Brain microvascular endothelial cell (primary cell): ENCODE data around the gene DCST2.

Experiments used
- DNase-seq: peaks from one replicate; pipeline ENCODE4 v3.0.0-alpha.2; 2020
- H3K27ac ChIP-seq: fragments of 250-450 bp; sonication (Bioruptor Pico); 2 replicates; pipeline ENCODE4 v1.5.1; 2020; ENCODE audit warnings: mild to moderate bottlenecking, moderate library complexity
- H3K27me3 ChIP-seq: fragments of 250-450 bp; sonication (Bioruptor Pico); replicated peaks from 2 replicates; pipeline ENCODE4 v1.5.1; 2020; ENCODE audit warnings: mild to moderate bottlenecking
- H3K36me3 ChIP-seq: fragments of 250-450 bp; sonication (Bioruptor Pico); replicated peaks from 2 replicates; pipeline ENCODE4 v1.5.1; 2020; ENCODE audit warnings: mild to moderate bottlenecking
- H3K4me3 ChIP-seq: 2 replicates; pipeline ENCODE4 v1.5.1; 2011; ENCODE audit warnings: low read depth, mild to moderate bottlenecking, control low read depth, low read length, moderate library complexity
- in situ Hi-C: cut with HindIII; loops from 2 replicates; pipeline ENCODE4 v1.10.0; 2017; ENCODE audit warnings: low sequenced_read_pairs, low pct_ligation_motif_present
- TF ChIP-seq, protein P1 (sequence below): IDR thresholded peaks from 2 replicates; pipeline ENCODE4 v1.5.1; 2011; ENCODE audit warnings: low read depth, mild to moderate bottlenecking, moderate library complexity, low read length, control low read depth, inconsistent platforms; ENCODE audit errors: missing control alignments

DCST2 gene

DNA sequence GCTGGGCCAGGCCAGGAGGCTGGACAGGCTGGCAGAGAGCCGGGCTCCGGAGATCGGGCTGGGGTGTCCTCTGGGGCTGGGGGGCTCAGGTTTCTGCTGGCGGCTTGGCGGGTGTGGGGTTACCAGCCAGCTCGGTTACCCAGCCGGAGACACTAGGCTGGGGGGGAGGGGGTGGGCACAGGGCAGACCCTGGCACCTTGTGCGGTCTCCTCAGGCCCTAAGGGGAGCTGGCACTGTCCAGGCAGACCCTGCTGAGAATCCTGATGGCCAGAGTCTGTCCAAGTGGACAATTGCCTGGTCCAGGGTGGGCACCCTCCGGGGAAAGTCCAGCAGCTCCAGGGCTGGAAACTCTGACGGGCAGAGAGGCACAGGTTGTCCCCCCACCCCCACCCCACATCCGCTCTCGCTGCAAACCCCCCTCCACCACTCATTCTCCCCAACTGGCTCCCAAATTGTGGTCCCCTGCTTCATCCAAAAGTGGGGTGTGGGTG lies 24.3 kb downstream of the DCST2 start:
- TF ChIP-seq, protein P1, sequence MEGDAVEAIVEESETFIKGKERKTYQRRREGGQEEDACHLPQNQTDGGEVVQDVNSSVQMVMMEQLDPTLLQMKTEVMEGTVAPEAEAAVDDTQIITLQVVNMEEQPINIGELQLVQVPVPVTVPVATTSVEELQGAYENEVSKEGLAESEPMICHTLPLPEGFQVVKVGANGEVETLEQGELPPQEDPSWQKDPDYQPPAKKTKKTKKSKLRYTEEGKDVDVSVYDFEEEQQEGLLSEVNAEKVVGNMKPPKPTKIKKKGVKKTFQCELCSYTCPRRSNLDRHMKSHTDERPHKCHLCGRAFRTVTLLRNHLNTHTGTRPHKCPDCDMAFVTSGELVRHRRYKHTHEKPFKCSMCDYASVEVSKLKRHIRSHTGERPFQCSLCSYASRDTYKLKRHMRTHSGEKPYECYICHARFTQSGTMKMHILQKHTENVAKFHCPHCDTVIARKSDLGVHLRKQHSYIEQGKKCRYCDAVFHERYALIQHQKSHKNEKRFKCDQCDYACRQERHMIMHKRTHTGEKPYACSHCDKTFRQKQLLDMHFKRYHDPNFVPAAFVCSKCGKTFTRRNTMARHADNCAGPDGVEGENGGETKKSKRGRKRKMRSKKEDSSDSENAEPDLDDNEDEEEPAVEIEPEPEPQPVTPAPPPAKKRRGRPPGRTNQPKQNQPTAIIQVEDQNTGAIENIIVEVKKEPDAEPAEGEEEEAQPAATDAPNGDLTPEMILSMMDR = no peak
- Histone ChIP-seq H3K36me3 (peaks cover 3% of the 10 kb centered on the region), H3K4me3 (no peak overlapping the region), H3K27me3 (no peaks in the 10 kb centered on the region), H3K27ac (no peak overlapping the region)
- DNase-seq = no peak
- in situ Hi-C loops = no loop called here

- TF ChIP-seq, protein P1 = no peak
- DNase-seq = no peak
Measured at GRCh38 chr1:155008015-155008941, 25.3 kb downstream of the DCST2 start.

GRCh38 chr1:155007251-155007828 lies 26.2 kb downstream of the DCST2 start:
- DNase-seq = no peak
- in situ Hi-C loops = no loop called here
- Histone ChIP-seq H3K36me3 (peaks cover 3% of the 10 kb centered on the region), H3K27me3 (no peaks in the 10 kb centered on the region), H3K27ac (no peak overlapping the region), H3K4me3 (no peak overlapping the region)
- TF ChIP-seq, protein P1 = no peak

More at GRCh38 chr1:155008015-155008941, 25.3 kb downstream of the DCST2 start:
- Histone ChIP-seq H3K36me3 (peaks cover 3% of the 10 kb centered on the region), H3K4me3 (no peak overlapping the region), H3K27ac (no peak overlapping the region), H3K27me3 (no peaks in the 10 kb centered on the region)
- in situ Hi-C loops = no loop called here

GRCh38 chr1:155006601-155007101 lies 26.9 kb downstream of the DCST2 start:
- DNase-seq = no peak
- no peak overlapping the region for H3K27ac ChIP-seq

DNA sequence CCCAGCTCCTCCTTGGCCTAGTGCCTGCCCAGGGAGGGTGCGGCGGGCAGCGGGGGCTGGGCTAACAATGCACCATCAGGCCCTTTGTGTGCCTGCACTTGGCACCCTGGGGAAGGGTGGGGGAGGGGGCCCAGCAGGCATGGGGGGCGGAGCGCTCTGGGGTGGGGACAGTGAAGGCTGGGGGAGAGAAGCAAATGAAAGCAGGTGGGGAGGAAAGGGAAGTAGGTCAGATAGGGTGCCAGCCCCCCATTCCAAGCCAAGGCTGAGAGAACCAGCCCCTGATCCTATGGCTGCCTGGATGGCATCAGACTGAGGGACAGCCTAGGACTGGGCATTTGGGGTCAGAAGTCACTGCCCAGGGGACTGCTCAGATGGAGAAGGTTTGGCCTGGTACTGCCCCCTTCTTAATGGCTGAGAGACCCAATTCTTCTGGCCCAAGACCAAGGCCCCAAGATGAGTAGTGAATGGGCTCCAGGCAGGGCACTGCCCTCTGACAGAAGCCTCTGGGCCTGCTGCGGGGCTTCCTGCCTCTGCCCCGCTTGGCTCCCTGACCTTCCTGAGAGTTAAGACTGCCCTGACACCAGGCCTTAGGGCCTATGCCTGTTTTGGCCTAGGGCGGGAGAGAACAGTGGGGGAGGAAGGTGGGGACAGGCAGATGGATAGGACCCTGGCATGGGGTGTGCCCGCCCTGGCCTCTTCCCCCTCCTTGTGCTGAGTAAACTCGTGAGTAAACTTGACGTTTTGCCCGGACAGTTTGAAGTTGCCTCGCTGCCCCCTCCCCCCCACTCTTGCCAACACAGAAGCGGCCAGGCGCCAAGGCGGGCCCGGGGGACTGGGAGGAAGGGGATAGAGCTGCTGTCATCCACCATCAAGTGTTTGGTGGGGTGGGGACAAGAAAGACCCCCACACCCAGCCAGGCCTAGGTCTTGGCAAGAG lies 28.2 kb downstream of the DCST2 start:
- Histone ChIP-seq H3K27ac (no peak overlapping the region), H3K27me3 (no peaks in the 10 kb centered on the region), H3K36me3 (peaks cover 3% of the 10 kb centered on the region), H3K4me3 (no peak overlapping the region)
- no peak for DNase-seq
- TF ChIP-seq, protein P1 = no peak
- in situ Hi-C loops = no loop called here

More at GRCh38 chr1:155006601-155007101, 26.9 kb downstream of the DCST2 start:
- in situ Hi-C loops = no loop called here
- Histone ChIP-seq H3K27me3 (no peaks in the 10 kb centered on the region), H3K36me3 (peaks cover 3% of the 10 kb centered on the region), H3K4me3 (no peak overlapping the region)
- TF ChIP-seq, protein P1 = no peak
